ENCODE measurements around the gene CC2D1B. TPM values are rescaled to one million over a fixed set of nuclear protein-coding genes. Genes with fewer than 3 reads are reported as not detected.

The CC2D1B gene
- total RNA-seq, 1 experiment from 2014 or later = 22.6 TPM

DNA sequence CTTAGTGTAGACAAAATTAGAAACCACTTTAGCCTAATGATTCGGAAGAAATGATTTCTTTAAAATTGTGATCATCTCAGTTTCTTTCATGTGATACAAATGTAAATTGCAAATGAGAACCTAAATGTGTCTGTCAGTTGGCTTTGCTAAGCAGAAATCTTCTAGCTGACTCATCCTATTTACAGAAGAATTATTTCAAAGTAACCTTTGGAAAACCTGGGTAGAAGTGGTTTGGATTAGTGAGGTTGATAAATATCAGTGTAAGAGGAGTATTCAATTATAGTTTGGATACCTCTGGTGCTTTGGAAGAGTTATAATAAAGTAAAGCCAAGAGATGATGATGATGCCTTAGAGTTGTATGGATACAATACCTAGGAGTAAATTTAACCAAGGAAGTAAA lies 37.4 kb downstream of the CC2D1B start:
- POLR2A ChIA-PET = no interaction called here
- H3K27me3 Mint-ChIP-seq (ENCODE audit: low read depth) = no peaks in the 10 kb centered on the region
- no peaks in the 10 kb centered on the region for H3K9me3 Mint-ChIP-seq
- H3K27ac Mint-ChIP-seq = no peak overlapping the region
- CTCF ChIA-PET = interaction anchor here (0.7 kb wide), 1 partner anchor 198 kb away, joined by 3 read pairs; no protein-coding TSS in a partner anchor
- DNase-seq (ENCODE audit: low spot score) = no peak
- TF ChIP-seq, protein P1, sequence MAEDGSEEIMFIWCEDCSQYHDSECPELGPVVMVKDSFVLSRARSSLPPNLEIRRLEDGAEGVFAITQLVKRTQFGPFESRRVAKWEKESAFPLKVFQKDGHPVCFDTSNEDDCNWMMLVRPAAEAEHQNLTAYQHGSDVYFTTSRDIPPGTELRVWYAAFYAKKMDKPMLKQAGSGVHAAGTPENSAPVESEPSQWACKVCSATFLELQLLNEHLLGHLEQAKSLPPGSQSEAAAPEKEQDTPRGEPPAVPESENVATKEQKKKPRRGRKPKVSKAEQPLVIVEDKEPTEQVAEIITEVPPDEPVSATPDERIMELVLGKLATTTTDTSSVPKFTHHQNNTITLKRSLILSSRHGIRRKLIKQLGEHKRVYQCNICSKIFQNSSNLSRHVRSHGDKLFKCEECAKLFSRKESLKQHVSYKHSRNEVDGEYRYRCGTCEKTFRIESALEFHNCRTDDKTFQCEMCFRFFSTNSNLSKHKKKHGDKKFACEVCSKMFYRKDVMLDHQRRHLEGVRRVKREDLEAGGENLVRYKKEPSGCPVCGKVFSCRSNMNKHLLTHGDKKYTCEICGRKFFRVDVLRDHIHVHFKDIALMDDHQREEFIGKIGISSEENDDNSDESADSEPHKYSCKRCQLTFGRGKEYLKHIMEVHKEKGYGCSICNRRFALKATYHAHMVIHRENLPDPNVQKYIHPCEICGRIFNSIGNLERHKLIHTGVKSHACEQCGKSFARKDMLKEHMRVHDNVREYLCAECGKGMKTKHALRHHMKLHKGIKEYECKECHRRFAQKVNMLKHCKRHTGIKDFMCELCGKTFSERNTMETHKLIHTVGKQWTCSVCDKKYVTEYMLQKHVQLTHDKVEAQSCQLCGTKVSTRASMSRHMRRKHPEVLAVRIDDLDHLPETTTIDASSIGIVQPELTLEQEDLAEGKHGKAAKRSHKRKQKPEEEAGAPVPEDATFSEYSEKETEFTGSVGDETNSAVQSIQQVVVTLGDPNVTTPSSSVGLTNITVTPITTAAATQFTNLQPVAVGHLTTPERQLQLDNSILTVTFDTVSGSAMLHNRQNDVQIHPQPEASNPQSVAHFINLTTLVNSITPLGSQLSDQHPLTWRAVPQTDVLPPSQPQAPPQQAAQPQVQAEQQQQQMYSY (CRISPR knock-in tag; IDR thresholded peaks at IDR 0.05) = no peak
- no peak for TF ChIP-seq FOXJ3 (CRISPR knock-in tag; IDR thresholded peaks at IDR 0.05; ENCODE audit: borderline replicate concordance)
- TF ChIP-seq CREB1 (CRISPR knock-in tag; IDR thresholded peaks at IDR 0.05) = no peak
- TF ChIP-seq, protein P2, sequence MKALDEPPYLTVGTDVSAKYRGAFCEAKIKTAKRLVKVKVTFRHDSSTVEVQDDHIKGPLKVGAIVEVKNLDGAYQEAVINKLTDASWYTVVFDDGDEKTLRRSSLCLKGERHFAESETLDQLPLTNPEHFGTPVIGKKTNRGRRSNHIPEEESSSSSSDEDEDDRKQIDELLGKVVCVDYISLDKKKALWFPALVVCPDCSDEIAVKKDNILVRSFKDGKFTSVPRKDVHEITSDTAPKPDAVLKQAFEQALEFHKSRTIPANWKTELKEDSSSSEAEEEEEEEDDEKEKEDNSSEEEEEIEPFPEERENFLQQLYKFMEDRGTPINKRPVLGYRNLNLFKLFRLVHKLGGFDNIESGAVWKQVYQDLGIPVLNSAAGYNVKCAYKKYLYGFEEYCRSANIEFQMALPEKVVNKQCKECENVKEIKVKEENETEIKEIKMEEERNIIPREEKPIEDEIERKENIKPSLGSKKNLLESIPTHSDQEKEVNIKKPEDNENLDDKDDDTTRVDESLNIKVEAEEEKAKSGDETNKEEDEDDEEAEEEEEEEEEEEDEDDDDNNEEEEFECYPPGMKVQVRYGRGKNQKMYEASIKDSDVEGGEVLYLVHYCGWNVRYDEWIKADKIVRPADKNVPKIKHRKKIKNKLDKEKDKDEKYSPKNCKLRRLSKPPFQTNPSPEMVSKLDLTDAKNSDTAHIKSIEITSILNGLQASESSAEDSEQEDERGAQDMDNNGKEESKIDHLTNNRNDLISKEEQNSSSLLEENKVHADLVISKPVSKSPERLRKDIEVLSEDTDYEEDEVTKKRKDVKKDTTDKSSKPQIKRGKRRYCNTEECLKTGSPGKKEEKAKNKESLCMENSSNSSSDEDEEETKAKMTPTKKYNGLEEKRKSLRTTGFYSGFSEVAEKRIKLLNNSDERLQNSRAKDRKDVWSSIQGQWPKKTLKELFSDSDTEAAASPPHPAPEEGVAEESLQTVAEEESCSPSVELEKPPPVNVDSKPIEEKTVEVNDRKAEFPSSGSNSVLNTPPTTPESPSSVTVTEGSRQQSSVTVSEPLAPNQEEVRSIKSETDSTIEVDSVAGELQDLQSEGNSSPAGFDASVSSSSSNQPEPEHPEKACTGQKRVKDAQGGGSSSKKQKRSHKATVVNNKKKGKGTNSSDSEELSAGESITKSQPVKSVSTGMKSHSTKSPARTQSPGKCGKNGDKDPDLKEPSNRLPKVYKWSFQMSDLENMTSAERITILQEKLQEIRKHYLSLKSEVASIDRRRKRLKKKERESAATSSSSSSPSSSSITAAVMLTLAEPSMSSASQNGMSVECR (CRISPR knock-in tag; IDR thresholded peaks at IDR 0.05; ENCODE audit: borderline replicate concordance) = no peak
- no peak for TF ChIP-seq ZNF532 (CRISPR knock-in tag; IDR thresholded peaks at IDR 0.05; ENCODE audit: borderline replicate concordance)
- no peak for TF ChIP-seq OVOL2 (CRISPR knock-in tag; IDR thresholded peaks at IDR 0.05; ENCODE audit: borderline replicate concordance)
- TF ChIP-seq, protein P3, sequence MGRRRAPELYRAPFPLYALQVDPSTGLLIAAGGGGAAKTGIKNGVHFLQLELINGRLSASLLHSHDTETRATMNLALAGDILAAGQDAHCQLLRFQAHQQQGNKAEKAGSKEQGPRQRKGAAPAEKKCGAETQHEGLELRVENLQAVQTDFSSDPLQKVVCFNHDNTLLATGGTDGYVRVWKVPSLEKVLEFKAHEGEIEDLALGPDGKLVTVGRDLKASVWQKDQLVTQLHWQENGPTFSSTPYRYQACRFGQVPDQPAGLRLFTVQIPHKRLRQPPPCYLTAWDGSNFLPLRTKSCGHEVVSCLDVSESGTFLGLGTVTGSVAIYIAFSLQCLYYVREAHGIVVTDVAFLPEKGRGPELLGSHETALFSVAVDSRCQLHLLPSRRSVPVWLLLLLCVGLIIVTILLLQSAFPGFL (CRISPR knock-in tag; IDR thresholded peaks at IDR 0.05; ENCODE audit: borderline replicate concordance) = no peak
- TF ChIP-seq, protein P4, sequence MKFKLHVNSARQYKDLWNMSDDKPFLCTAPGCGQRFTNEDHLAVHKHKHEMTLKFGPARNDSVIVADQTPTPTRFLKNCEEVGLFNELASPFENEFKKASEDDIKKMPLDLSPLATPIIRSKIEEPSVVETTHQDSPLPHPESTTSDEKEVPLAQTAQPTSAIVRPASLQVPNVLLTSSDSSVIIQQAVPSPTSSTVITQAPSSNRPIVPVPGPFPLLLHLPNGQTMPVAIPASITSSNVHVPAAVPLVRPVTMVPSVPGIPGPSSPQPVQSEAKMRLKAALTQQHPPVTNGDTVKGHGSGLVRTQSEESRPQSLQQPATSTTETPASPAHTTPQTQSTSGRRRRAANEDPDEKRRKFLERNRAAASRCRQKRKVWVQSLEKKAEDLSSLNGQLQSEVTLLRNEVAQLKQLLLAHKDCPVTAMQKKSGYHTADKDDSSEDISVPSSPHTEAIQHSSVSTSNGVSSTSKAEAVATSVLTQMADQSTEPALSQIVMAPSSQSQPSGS (CRISPR knock-in tag; IDR thresholded peaks at IDR 0.05; ENCODE audit: borderline replicate concordance, low read depth) = no peak
- no peak for TF ChIP-seq ETV6 (CRISPR knock-in tag; IDR thresholded peaks at IDR 0.05)
- H3K36me3 Mint-ChIP-seq = no peaks in the 10 kb centered on the region
- ATAC-seq = no peak
- H3K4me1 Mint-ChIP-seq = peaks cover 20% of the 10 kb centered on the region
- no peak overlapping the region for H3K4me3 Mint-ChIP-seq

Data from WTC11 (cell line).